ENCODE measurements around the gene FAM20A. TPM values are rescaled to one million over a fixed set of nuclear protein-coding genes. Genes with fewer than 3 reads are reported as not detected.
A peak's percentile ranks its signal among the peaks of the same experiment; 100 is the strongest.

FAM20A gene
- total RNA-seq, 1 experiment from 2014 or later, result not detected

DNA sequence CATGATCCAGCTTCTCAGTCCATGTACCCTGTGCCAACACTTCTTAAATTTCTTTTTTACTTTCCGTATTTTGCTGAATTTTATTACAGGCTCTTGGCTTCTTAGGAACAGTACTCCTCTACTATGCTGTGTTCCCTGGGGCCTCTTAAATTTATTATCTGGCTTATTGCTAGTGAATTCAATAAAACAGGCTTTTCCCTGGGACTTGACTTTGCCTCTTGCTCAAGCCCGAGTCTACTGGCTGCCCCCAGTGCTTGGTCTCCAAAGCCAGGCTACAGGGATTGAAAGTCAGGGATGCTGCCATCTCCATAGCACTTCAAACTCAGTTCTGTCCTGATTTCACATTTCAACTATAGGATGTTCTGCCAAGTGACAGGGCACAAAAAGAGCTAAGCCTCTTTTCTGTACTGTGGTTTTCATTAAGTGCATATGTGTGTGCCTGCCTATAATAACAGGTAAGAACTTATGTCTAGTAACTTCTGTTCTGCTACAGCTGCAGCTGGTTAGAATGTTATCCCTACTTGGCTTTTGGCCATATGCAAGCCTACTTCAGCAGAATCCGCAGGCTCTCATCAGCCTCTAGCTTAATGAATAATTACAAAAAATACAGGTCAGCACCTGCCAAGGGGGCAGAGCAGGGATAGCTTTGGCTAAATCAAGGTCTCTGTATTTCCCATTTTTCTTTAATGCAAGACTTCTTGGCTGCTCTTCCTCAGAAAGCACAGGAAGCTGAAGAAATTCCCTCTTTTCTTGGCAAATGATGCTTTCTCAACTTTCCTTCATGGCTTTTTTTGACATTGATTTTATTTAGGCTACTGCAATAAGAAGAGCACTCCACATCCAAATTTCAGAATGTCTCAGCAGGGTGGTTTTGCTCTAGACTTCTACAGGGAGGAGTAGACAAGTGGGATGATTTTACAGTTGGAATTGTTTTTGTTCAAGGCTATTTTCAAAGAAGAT, 8.2 kb downstream of the FAM20A start:
- Histone ChIP-seq H3K36me3 (ENCODE audit: low read depth) (no peaks in the 10 kb centered on the region), H3K9me3 (ENCODE audit: insufficient read depth, low read depth) (no peaks in the 10 kb centered on the region), H3K9me2 (ENCODE audit: insufficient read depth) (no peaks in the 10 kb centered on the region), H3K4me1 (replicated peaks; ENCODE audit: insufficient read depth) (no peaks in the 10 kb centered on the region), H4K20me1 (ENCODE audit: insufficient read depth) (no peaks in the 10 kb centered on the region), H3F3A (ENCODE audit: insufficient read depth, low read depth) (no peaks in the 10 kb centered on the region), H3K27ac (no peak overlapping the region), H3K4me3 (no peak overlapping the region), H2AFZ (no peak overlapping the region), H3K4me2 (no peak overlapping the region), H3K27me3 (ENCODE audit: insufficient read depth, low read depth) (no peaks in the 10 kb centered on the region), H3K79me2 (ENCODE audit: low read depth) (no peaks in the 10 kb centered on the region)
- CTCF ChIA-PET, result no interaction called here
- intact Hi-C loops (cut with micrococcal nuclease; ENCODE audit: unreplicated experiment), result no loop called here
- POLR2A ChIA-PET (ENCODE audit: unreplicated experiment), result no interaction called here
- no TSS peak for BruUV-seq (replicated peaks)
- no peak for DNase-seq
- TF ChIP-seq, protein P1, sequence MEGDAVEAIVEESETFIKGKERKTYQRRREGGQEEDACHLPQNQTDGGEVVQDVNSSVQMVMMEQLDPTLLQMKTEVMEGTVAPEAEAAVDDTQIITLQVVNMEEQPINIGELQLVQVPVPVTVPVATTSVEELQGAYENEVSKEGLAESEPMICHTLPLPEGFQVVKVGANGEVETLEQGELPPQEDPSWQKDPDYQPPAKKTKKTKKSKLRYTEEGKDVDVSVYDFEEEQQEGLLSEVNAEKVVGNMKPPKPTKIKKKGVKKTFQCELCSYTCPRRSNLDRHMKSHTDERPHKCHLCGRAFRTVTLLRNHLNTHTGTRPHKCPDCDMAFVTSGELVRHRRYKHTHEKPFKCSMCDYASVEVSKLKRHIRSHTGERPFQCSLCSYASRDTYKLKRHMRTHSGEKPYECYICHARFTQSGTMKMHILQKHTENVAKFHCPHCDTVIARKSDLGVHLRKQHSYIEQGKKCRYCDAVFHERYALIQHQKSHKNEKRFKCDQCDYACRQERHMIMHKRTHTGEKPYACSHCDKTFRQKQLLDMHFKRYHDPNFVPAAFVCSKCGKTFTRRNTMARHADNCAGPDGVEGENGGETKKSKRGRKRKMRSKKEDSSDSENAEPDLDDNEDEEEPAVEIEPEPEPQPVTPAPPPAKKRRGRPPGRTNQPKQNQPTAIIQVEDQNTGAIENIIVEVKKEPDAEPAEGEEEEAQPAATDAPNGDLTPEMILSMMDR (conservative IDR thresholded peaks at IDR 0.05), result no peak
- no peak for TF ChIP-seq EZH2 (IDR thresholded peaks at IDR 0.05; ENCODE audit: low read depth)

DNA sequence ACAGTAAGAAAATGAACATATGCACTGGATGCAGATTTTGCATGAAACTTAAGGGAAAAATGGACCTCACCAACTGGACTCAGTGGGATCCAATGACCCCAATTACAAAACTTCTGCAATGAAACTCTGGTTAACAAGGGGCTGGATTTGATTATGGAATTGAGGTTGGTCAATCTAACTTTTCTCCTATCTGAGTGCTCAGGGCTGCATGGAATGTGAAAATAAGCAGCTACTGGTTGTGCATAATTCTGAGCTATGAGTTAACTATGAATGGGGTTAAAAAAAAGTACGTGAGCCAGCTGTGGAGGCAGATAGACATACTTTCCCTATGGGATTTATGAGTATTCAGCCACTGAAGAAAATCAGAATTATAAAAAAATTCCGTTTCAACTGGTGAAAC, 9.2 kb downstream of the FAM20A start:
- Histone ChIP-seq H3K27ac (no peak overlapping the region), H3K4me1 (replicated peaks; ENCODE audit: insufficient read depth) (no peaks in the 10 kb centered on the region), H3K79me2 (ENCODE audit: low read depth) (no peaks in the 10 kb centered on the region), H4K20me1 (ENCODE audit: insufficient read depth) (no peaks in the 10 kb centered on the region), H3K36me3 (ENCODE audit: low read depth) (no peaks in the 10 kb centered on the region), H3K9me2 (ENCODE audit: insufficient read depth) (no peaks in the 10 kb centered on the region), H3K27me3 (ENCODE audit: insufficient read depth, low read depth) (no peaks in the 10 kb centered on the region), H3K4me2 (peak overlapping the region; percentile 70), H3F3A (ENCODE audit: insufficient read depth, low read depth) (no peaks in the 10 kb centered on the region), H3K9me3 (ENCODE audit: insufficient read depth, low read depth) (no peaks in the 10 kb centered on the region), H3K4me3 (peak overlapping the region; percentile 45; the same call in 1 of the 2 replicates), H2AFZ (peak overlapping the region; percentile 81)
- DNase-seq, result no peak
- ChIA-PET POLR2A (ENCODE audit: unreplicated experiment) (no interaction called here), CTCF (no interaction called here)
- intact Hi-C loops (cut with micrococcal nuclease; ENCODE audit: unreplicated experiment), result no loop called here
- TF ChIP-seq, protein P1 (conservative IDR thresholded peaks at IDR 0.05), result no peak
- TF ChIP-seq EZH2 (IDR thresholded peaks at IDR 0.05; ENCODE audit: low read depth), result no peak
- no TSS peak for BruUV-seq (replicated peaks)

DNA sequence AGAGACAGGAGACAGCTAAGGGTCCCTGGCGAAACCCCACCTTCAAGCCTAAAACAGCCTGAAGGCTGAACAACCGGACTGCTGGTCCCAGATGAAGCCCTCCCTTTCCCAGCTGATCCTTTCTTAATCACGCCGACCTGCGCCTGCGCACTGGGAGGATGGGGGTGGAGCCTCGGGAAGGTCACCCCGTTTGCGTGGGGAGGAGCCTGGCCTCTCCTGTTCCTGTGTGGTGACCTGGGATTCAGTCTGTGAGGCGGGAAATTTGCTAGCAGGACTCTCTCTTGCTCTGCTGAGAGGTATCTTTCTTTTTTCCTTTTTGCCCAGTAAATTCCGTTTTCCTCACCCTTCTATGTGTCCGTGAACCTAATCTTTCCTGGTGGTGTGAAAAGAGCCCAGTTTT, 9.6 kb downstream of the FAM20A start:
- peak overlapping the region; percentile 45; the same call in 1 of the 2 replicates for H3K4me3 ChIP-seq
- H4K20me1 ChIP-seq (ENCODE audit: insufficient read depth), result no peaks in the 10 kb centered on the region
- no peak for DNase-seq
- H3K4me2 ChIP-seq, result peak overlapping the region; percentile 70
- H2AFZ ChIP-seq, result peak overlapping the region; percentile 81
- ChIA-PET POLR2A (ENCODE audit: unreplicated experiment) (no interaction called here), CTCF (no interaction called here)
- intact Hi-C loops (cut with micrococcal nuclease; ENCODE audit: unreplicated experiment), result no loop called here
- no peaks in the 10 kb centered on the region for H3F3A ChIP-seq (ENCODE audit: insufficient read depth, low read depth)
- H3K36me3 ChIP-seq (ENCODE audit: low read depth), result no peaks in the 10 kb centered on the region
- H3K27me3 ChIP-seq (ENCODE audit: insufficient read depth, low read depth), result no peaks in the 10 kb centered on the region
- H3K9me3 ChIP-seq (ENCODE audit: insufficient read depth, low read depth), result no peaks in the 10 kb centered on the region
- no peaks in the 10 kb centered on the region for H3K4me1 ChIP-seq (replicated peaks; ENCODE audit: insufficient read depth)
- H3K9me2 ChIP-seq (ENCODE audit: insufficient read depth), result no peaks in the 10 kb centered on the region
- TF ChIP-seq, protein P1 (conservative IDR thresholded peaks at IDR 0.05), result no peak
- TF ChIP-seq EZH2 (IDR thresholded peaks at IDR 0.05; ENCODE audit: low read depth), result no peak
- no TSS peak for BruUV-seq (replicated peaks)
- no peaks in the 10 kb centered on the region for H3K79me2 ChIP-seq (ENCODE audit: low read depth)
- no peak overlapping the region for H3K27ac ChIP-seq

Measured in PC-9 (cell line).